Left ventricle myocardium superior (tissue), 1 donor: ENCODE results near the gene SIRT5. TPM values are rescaled to one million over a fixed set of nuclear protein-coding genes. Genes with fewer than 3 reads are reported as not detected.

Experiments
- ATAC-seq: fragments of 200-7000 bp; cut with Tn5 transposase; one replicate; pipeline ENCODE4 v1.9.1; 2020; ENCODE audit warnings: mild to moderate bottlenecking, moderate library complexity
- DNase-seq: peaks from one replicate; pipeline ENCODE4 v3.0.0-alpha.2; 2020
- intact Hi-C: fragments of 100-400 bp; cut with micrococcal nuclease; formaldehyde crosslinking; loops from one replicate; pipeline ENCODE4 v1.11.0; 2022
- total RNA-seq: library from RNA; stranded (reverse); fragmentation: NEBNext Ultra II Directional; extraction: Animal tissue kit (Norgen Biotek cat#: 25700); gene quantifications from one replicate; pipeline ENCODE4 v1.2.1, GENCODE V29; 2021
- donor health status: DM: no; HTN: yes; CAD: no; lungs with severe emphysema.

The SIRT5 gene
- total RNA-seq, 1 donor from 2014 or later: 59.3 TPM

- DNase-seq: no peak
- no peak for ATAC-seq
- intact Hi-C loops: no loop called here
Observed at GRCh38 chr6:13576017-13576416, 1.6 kb downstream of the SIRT5 start.

GRCh38 chr6:13577926-13578325 is 3.5 kb downstream of the SIRT5 start:
- ATAC-seq: no peak
- no peak for DNase-seq
- intact Hi-C loops: no loop called here

- ATAC-seq (no peak), DNase-seq (no peak)
- intact Hi-C loops: no loop called here
Observed at GRCh38 chr6:13579911-13580310, 5.5 kb downstream of the SIRT5 start.

GRCh38 chr6:13581700-13582229 is 7.4 kb downstream of the SIRT5 start:
- ATAC-seq (no peak), DNase-seq (no peak)
- intact Hi-C loops: no loop called here

GRCh38 chr6:13586603-13587542 is 12.5 kb downstream of the SIRT5 start:
- DNase-seq: no peak
- intact Hi-C loops: no loop called here
- no peak for ATAC-seq

- intact Hi-C loops: no loop called here
- ATAC-seq (peak; percentile 22), DNase-seq (no peak)
Observed at GRCh38 chr6:13589801-13590200, 15.4 kb downstream of the SIRT5 start.

GRCh38 chr6:13590574-13591153 is 16.3 kb downstream of the SIRT5 start:
- intact Hi-C loops: no loop called here
- DNase-seq (no peak), ATAC-seq (no peak)

GRCh38 chr6:13591205-13591921 is 17.0 kb downstream of the SIRT5 start:
- ATAC-seq (no peak), DNase-seq (no peak)
- intact Hi-C loops: no loop called here

- intact Hi-C loops: no loop called here
- ATAC-seq: no peak
Observed at GRCh38 chr6:13593103-13593502, 18.7 kb downstream of the SIRT5 start.

GRCh38 chr6:13593720-13594119 is 19.3 kb downstream of the SIRT5 start:
- ATAC-seq (no peak), DNase-seq (no peak)
- intact Hi-C loops: no loop called here

More at GRCh38 chr6:13593103-13593502, 18.7 kb downstream of the SIRT5 start:
- DNase-seq: no peak

- DNase-seq (no peak), ATAC-seq (no peak)
- intact Hi-C loops: no loop called here
Observed at GRCh38 chr6:13597073-13597472, 22.7 kb downstream of the SIRT5 start.

- ATAC-seq (no peak), DNase-seq (no peak)
- intact Hi-C loops: no loop called here
Observed at GRCh38 chr6:13600036-13600435, 25.6 kb downstream of the SIRT5 start.

- ATAC-seq: no peak
Observed at GRCh38 chr6:13604135-13604534, 29.7 kb downstream of the SIRT5 start.

GRCh38 chr6:13604546-13605416 is 30.4 kb downstream of the SIRT5 start:
- ATAC-seq (no peak), DNase-seq (no peak)
- intact Hi-C loops: no loop called here

More at GRCh38 chr6:13604135-13604534, 29.7 kb downstream of the SIRT5 start:
- intact Hi-C loops: no loop called here
- no peak for DNase-seq

- intact Hi-C loops: no loop called here
- DNase-seq: no peak
- ATAC-seq: no peak
Observed at GRCh38 chr6:13605634-13606033, 31.2 kb downstream of the SIRT5 start.

GRCh38 chr6:13611715-13612114 is 37.3 kb downstream of the SIRT5 start:
- no peak for DNase-seq
- no peak for ATAC-seq
- intact Hi-C loops: no loop called here

- intact Hi-C loops: no loop called here
- DNase-seq (no peak), ATAC-seq (no peak)
Observed at GRCh38 chr6:13613029-13613594, 38.7 kb downstream of the SIRT5 start.

GRCh38 chr6:13614126-13614925 is 39.9 kb downstream of the SIRT5 start:
- DNase-seq: peak; percentile 64
- peak; percentile 45 for ATAC-seq
- intact Hi-C loops: no loop called here
